Measurements from ENCODE around the gene ASCL2. TPM values are rescaled to one million over a fixed set of nuclear protein-coding genes. Genes with fewer than 3 reads are reported as not detected.

The ASCL2 gene
- total RNA-seq, 1 donor, result not detected

- H3K4me1 ChIP-seq (ENCODE audit: insufficient read depth, low read length), result peaks cover 8% of the 10 kb centered on the region
- no peaks in the 10 kb centered on the region for H3K79me2 ChIP-seq (ENCODE audit: insufficient read depth, low read length)
- H3K36me3 ChIP-seq (ENCODE audit: insufficient read depth, low read length), result no peaks in the 10 kb centered on the region
- H3K4me3 ChIP-seq (ENCODE audit: insufficient read depth, low read length), result no peak overlapping the region
- peak; percentile 69 for DNase-seq (ENCODE audit: insufficient read length, low spot score, missing footprints)
- H3K27me3 ChIP-seq (ENCODE audit: insufficient read depth, low read length), result no peaks in the 10 kb centered on the region
- H3K4me2 ChIP-seq (ENCODE audit: insufficient read depth, low read length), result no peak overlapping the region
- TF ChIP-seq CTCF (IDR thresholded peaks at IDR 0.05; ENCODE audit: extremely low read depth, low read depth, low read length), result no peak
- no peaks in the 10 kb centered on the region for H3K9me3 ChIP-seq (ENCODE audit: low read depth, low read length)
- H4K20me1 ChIP-seq (ENCODE audit: insufficient read depth, low read length), result no peaks in the 10 kb centered on the region
- H2AFZ ChIP-seq (ENCODE audit: low read length), result no peak overlapping the region
- no peak overlapping the region for H3K27ac ChIP-seq (ENCODE audit: low read depth, low read length)
These were observed 47.1 kb upstream of the ASCL2 start for GRCh38 chr11:2317354-2318050.

- no peak for TF ChIP-seq CTCF (IDR thresholded peaks at IDR 0.05; ENCODE audit: extremely low read depth, low read depth, low read length)
- H2AFZ ChIP-seq (ENCODE audit: low read length), result no peak overlapping the region
- no peaks in the 10 kb centered on the region for H3K79me2 ChIP-seq (ENCODE audit: insufficient read depth, low read length)
These were observed 46.5 kb upstream of the ASCL2 start for GRCh38 chr11:2316963-2317244.

GRCh38 chr11:2316169-2316962, 46.0 kb upstream of the ASCL2 start:
- Histone ChIP-seq H3K36me3 (ENCODE audit: insufficient read depth, low read length) (no peaks in the 10 kb centered on the region), H3K27ac (ENCODE audit: low read depth, low read length) (no peak overlapping the region), H2AFZ (ENCODE audit: low read length) (no peak overlapping the region), H3K4me1 (ENCODE audit: insufficient read depth, low read length) (peaks cover 13% of the 10 kb centered on the region), H3K9me3 (ENCODE audit: low read depth, low read length) (no peaks in the 10 kb centered on the region), H3K79me2 (ENCODE audit: insufficient read depth, low read length) (no peaks in the 10 kb centered on the region), H3K4me2 (ENCODE audit: insufficient read depth, low read length) (no peak overlapping the region), H4K20me1 (ENCODE audit: insufficient read depth, low read length) (no peaks in the 10 kb centered on the region), H3K27me3 (ENCODE audit: insufficient read depth, low read length) (no peaks in the 10 kb centered on the region), H3K4me3 (ENCODE audit: insufficient read depth, low read length) (no peak overlapping the region)
- peak; percentile 68 for DNase-seq (ENCODE audit: insufficient read length, low spot score, missing footprints)
- no peak for TF ChIP-seq CTCF (IDR thresholded peaks at IDR 0.05; ENCODE audit: extremely low read depth, low read depth, low read length)

More at GRCh38 chr11:2316963-2317244, 46.5 kb upstream of the ASCL2 start:
- Histone ChIP-seq H4K20me1 (ENCODE audit: insufficient read depth, low read length) (no peaks in the 10 kb centered on the region), H3K36me3 (ENCODE audit: insufficient read depth, low read length) (no peaks in the 10 kb centered on the region), H3K4me1 (ENCODE audit: insufficient read depth, low read length) (peaks cover 13% of the 10 kb centered on the region), H3K27ac (ENCODE audit: low read depth, low read length) (no peak overlapping the region), H3K27me3 (ENCODE audit: insufficient read depth, low read length) (no peaks in the 10 kb centered on the region), H3K4me3 (ENCODE audit: insufficient read depth, low read length) (no peak overlapping the region), H3K4me2 (ENCODE audit: insufficient read depth, low read length) (no peak overlapping the region), H3K9me3 (ENCODE audit: low read depth, low read length) (no peaks in the 10 kb centered on the region)
- peak; percentile 29 for DNase-seq (ENCODE audit: insufficient read length, low spot score, missing footprints)

All from osteoblast (primary cell).